ENCODE measurements around the gene NXNL2. TPM values are rescaled to one million over a fixed set of nuclear protein-coding genes. Genes with fewer than 3 reads are reported as not detected.

The NXNL2 gene
- total RNA-seq, 2 donors from 2014 or later = 3.9 TPM; not detected in 1

DNA sequence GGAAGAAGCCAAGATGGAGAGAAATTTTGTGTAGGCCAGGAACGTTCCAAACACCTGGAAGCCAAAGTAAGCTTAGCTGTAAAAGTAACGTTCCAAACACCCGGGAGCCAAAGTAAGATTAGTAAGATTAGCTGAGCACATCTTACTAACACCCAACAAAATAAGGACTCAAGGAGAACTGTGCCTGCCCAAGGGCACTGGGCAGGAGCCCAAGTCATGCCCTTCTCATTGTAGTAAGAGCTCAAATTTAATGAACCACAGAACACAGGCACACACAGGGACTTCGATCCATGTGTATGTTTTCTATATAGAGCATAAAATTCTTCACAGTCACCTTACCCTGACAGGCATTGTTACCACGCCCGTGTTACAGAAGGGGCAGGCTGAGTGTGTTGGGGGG lies 36.1 kb upstream of the NXNL2 start:
- H3K4me1 ChIP-seq = no peaks in the 10 kb centered on the region
- H3K36me3 ChIP-seq (replicated peaks in 1 of 2; ENCODE audit: insufficient read depth in 1 of 2, low read depth in 2 of 2) = no peaks in the 10 kb centered on the region
- H3K9me3 ChIP-seq = no peaks in the 10 kb centered on the region
- H3K27me3 ChIP-seq = no peaks in the 10 kb centered on the region
- no peak for ATAC-seq
- no peak for DNase-seq
- WGBS, 2 donors = 59 to 77% methylated on average over 4 to 6 of the region's 6 CpGs
- H3K27ac ChIP-seq = no peak overlapping the region
- no peak for TF ChIP-seq POLR2A (IDR thresholded peaks at IDR 0.05)
- TF ChIP-seq, protein P1, sequence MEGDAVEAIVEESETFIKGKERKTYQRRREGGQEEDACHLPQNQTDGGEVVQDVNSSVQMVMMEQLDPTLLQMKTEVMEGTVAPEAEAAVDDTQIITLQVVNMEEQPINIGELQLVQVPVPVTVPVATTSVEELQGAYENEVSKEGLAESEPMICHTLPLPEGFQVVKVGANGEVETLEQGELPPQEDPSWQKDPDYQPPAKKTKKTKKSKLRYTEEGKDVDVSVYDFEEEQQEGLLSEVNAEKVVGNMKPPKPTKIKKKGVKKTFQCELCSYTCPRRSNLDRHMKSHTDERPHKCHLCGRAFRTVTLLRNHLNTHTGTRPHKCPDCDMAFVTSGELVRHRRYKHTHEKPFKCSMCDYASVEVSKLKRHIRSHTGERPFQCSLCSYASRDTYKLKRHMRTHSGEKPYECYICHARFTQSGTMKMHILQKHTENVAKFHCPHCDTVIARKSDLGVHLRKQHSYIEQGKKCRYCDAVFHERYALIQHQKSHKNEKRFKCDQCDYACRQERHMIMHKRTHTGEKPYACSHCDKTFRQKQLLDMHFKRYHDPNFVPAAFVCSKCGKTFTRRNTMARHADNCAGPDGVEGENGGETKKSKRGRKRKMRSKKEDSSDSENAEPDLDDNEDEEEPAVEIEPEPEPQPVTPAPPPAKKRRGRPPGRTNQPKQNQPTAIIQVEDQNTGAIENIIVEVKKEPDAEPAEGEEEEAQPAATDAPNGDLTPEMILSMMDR (IDR thresholded peaks at IDR 0.05) = no peak
- intact Hi-C loops (cut with DNase I) = no loop called here
- H3K4me3 ChIP-seq = no peak overlapping the region

DNA sequence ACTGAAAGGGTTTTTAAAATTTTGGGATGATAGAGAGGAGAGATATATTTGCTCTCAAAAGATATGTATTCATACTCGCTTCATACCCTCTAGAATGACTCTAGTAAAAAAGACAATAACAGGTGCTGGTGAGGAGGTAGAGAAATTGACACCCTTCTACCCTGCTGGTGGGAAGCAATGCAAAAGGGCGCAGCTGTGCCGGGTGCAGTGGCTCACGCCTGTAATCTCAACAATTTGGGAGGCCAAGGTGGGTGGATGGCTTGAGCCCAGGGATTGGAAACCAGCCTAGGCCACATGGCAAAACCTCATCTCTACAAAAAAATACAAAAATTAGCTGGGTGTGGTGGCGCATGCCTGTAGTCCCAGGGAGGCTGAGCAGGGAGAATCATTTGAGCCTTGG lies 33.9 kb upstream of the NXNL2 start:
- ATAC-seq = no peak
- no peak for DNase-seq

DNA sequence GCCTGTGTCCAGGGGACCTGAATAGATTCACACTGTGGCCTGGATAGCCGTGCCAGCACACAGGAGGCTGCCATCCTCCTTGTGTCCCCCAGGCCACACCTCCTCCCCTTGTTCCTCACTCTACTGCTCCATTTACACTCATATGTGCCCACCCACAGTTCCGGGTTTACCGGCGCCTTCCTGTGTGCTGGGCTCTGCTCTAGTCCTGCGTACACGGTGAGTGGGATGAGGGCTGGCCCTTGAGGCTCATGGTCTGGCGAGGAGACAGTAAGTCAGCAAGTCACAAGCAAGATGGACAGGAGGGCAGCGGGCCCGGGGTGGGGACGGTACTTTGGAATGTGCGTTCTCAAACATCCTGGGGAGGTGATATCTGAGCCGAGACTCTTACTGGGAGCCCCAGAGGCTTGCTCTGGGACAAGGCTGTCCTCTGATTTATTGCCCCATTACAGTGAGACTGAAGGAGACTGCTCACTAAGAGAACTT lies 32.4 kb upstream of the NXNL2 start:
- Histone ChIP-seq H3K27ac (no peak overlapping the region), H3K27me3 (no peaks in the 10 kb centered on the region), H3K36me3 (replicated peaks in 1 of 2; ENCODE audit: insufficient read depth in 1 of 2, low read depth in 2 of 2) (no peaks in the 10 kb centered on the region), H3K4me3 (no peak overlapping the region), H3K9me3 (no peaks in the 10 kb centered on the region), H3K4me1 (no peaks in the 10 kb centered on the region)
- intact Hi-C loops (cut with DNase I) = no loop called here
- 67 to 73% methylated on average over 7 to 12 of the region's 12 CpGs for WGBS, 2 donors
- TF ChIP-seq POLR2A (IDR thresholded peaks at IDR 0.05) = no peak
- TF ChIP-seq, protein P1 (IDR thresholded peaks at IDR 0.05) = no peak
- no peak for ATAC-seq
- DNase-seq = no peak

More for the DNA sequence above, 33.9 kb upstream of the NXNL2 start:
- Histone ChIP-seq H3K36me3 (replicated peaks in 1 of 2; ENCODE audit: insufficient read depth in 1 of 2, low read depth in 2 of 2) (no peaks in the 10 kb centered on the region), H3K4me1 (no peaks in the 10 kb centered on the region), H3K27me3 (no peaks in the 10 kb centered on the region), H3K4me3 (no peak overlapping the region), H3K9me3 (no peaks in the 10 kb centered on the region), H3K27ac (no peak overlapping the region)
- intact Hi-C loops (cut with DNase I) = no loop called here
- no peak for TF ChIP-seq POLR2A (IDR thresholded peaks at IDR 0.05)
- TF ChIP-seq, protein P1 (IDR thresholded peaks at IDR 0.05) = no peak
- whole genome bisulfite sequencing, 2 donors = 79 to 87% methylated on average over 5 of the region's 5 CpGs

DNA sequence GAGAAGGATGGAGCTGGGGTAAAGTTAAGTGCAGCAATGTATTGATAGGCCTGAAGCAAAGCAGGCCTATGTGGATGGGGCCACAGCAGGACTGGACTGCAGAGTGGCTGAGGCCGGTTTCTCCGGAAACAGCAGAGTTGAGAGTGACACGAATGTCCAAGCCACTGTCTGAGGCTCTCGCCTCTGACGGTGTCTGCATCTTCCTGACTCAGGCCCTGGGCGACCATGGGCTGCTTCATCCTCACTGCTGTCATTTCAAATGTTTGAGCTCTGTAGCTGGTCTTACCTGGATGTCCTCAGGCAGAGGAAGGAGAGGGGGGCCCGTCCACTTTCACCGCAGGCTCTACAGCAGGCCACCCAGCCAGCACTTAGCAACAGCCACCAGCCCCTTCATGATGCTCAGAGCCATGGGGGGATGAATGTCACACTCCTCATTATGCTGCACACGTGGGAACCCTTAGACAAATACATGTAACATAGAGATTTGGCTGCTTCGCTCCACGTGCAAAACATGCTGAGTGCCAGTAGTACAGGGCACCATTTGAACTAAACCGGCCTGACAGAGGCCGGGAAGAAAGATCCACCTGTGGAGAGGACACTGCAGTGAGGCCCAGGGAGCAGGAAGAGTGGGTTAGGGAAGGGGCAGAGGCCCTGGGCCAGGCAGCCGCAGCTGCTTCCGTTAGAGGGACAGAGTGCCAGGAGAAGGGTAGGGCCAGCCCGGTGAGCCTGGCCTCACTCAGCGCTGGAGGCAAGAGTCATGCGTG lies 31.7 kb upstream of the NXNL2 start:
- Histone ChIP-seq H3K9me3 (no peaks in the 10 kb centered on the region), H3K4me1 (no peaks in the 10 kb centered on the region), H3K4me3 (no peak overlapping the region), H3K27me3 (no peaks in the 10 kb centered on the region), H3K36me3 (replicated peaks in 1 of 2; ENCODE audit: insufficient read depth in 1 of 2, low read depth in 2 of 2) (no peaks in the 10 kb centered on the region), H3K27ac (no peak overlapping the region)
- DNase-seq (no peak), ATAC-seq (no peak)
- TF ChIP-seq POLR2A (IDR thresholded peaks at IDR 0.05) = no peak
- TF ChIP-seq, protein P1 (IDR thresholded peaks at IDR 0.05) = no peak
- intact Hi-C loops (cut with DNase I) = no loop called here
- WGBS, 2 donors = 83 to 86% methylated on average over 18 of the region's 18 CpGs

Data from body of pancreas (tissue), 4 donors.